Naive B cell (primary cell): ENCODE results near the gene CCM2L. TPM values are rescaled to one million over a fixed set of nuclear protein-coding genes. Genes with fewer than 3 reads are reported as not detected.
A peak's percentile ranks its signal among the peaks of the same experiment; 100 is the strongest.

Experiments used
- ATAC-seq, 2 donors: fragments of 150-1000 bp; cut with Tn5 transposase; 2 replicates each; pipeline ENCODE4 v1.10.0; 2021; ENCODE audit warnings: low read depth in 2 of 2, mild to moderate bottlenecking in 2 of 2, moderate library complexity in 2 of 2
- DNase-seq: peaks from one replicate; pipeline ENCODE4 v3.0.0; 2022
- H3K27ac Mint-ChIP-seq, 6 donors: one replicate each; pipeline ENCODE4 v1.8.0; 2020 to 2022; ENCODE audit warnings: mild to moderate bottlenecking in 6 of 6, mixed read lengths in 6 of 6, moderate library complexity in 5 of 6, inconsistent platforms in 2 of 6
- H3K27me3 Mint-ChIP-seq, 3 donors: one replicate each; pipeline ENCODE4 v1.8.0; 2021 to 2022; ENCODE audit warnings: mixed read lengths in 3 of 3, mild to moderate bottlenecking in 1 of 3
- H3K36me3 Mint-ChIP-seq, 2 donors: one replicate each; pipeline ENCODE4 v1.8.0; 2020 to 2022; ENCODE audit warnings: mixed read lengths in 2 of 2, inconsistent platforms in 1 of 2, mild to moderate bottlenecking in 1 of 2
- H3K4me1 Mint-ChIP-seq, 3 donors: one replicate each; pipeline ENCODE4 v1.8.0; 2020 to 2022; ENCODE audit warnings: mixed read lengths in 3 of 3, inconsistent platforms in 1 of 3, mild to moderate bottlenecking in 1 of 3, moderate library complexity in 1 of 3
- H3K4me3 Mint-ChIP-seq, 8 donors: one replicate each; pipeline ENCODE4 v1.8.0; 2020 to 2022; ENCODE audit warnings: mild to moderate bottlenecking in 8 of 8, mixed read lengths in 8 of 8, moderate library complexity in 8 of 8, inconsistent platforms in 2 of 8
- H3K9me3 Mint-ChIP-seq, 7 donors: one replicate each; pipeline ENCODE4 v1.8.0; 2020 to 2022; ENCODE audit warnings: mixed read lengths in 7 of 7, mild to moderate bottlenecking in 5 of 7, inconsistent platforms in 2 of 7, moderate library complexity in 1 of 7
- polyA plus RNA-seq, 6 donors: library from polyadenylated mRNA; unstranded; fragments of 300-500 nt; fragmentation: Illumina TruSeq; gene quantifications; one replicate each; pipeline ENCODE4 v1.2.3, GENCODE V29; 2021; ENCODE audit warnings: low read depth in 6 of 6

Gene CCM2L
- polyA plus RNA-seq, 6 donors from 2014 or later: not detected

GRCh38 chr20:32036716-32037485, 26.7 kb downstream of the CCM2L start:
- H3K4me1 Mint-ChIP-seq: peaks cover 32 to 56% (median 42%) of the 10 kb centered on the region in 3 donors
- no peaks in the 10 kb centered on the region for H3K36me3 Mint-ChIP-seq
- peak overlapping the region in 1 of 6 donors; percentile 50 for H3K27ac Mint-ChIP-seq
- ATAC-seq (no peak), DNase-seq (no peak)
- H3K27me3 Mint-ChIP-seq: peaks cover 9 to 25% (median 22%) of the 10 kb centered on the region in 3 donors
- peak overlapping the region in 2 of 8 donors; percentile 21 to 37 for H3K4me3 Mint-ChIP-seq
- peaks cover 0 to 4% (median 0%) of the 10 kb centered on the region in 7 donors for H3K9me3 Mint-ChIP-seq

GRCh38 chr20:32037929-32038328, 27.7 kb downstream of the CCM2L start:
- Mint-ChIP-seq H3K4me1 (peaks cover 36 to 67% (median 48%) of the 10 kb centered on the region in 3 donors), H3K36me3 (no peaks in the 10 kb centered on the region), H3K27me3 (peaks cover 9 to 20% (median 17%) of the 10 kb centered on the region in 3 donors), H3K27ac (peak overlapping the region in 1 of 6 donors; percentile 39), H3K4me3 (no peak overlapping the region), H3K9me3 (peaks cover 0 to 4% (median 0%) of the 10 kb centered on the region in 7 donors)
- ATAC-seq (no peak), DNase-seq (no peak)

GRCh38 chr20:32040142-32040953, 30.1 kb downstream of the CCM2L start:
- H3K27me3 Mint-ChIP-seq: peaks cover 1 to 4% (median 4%) of the 10 kb centered on the region in 3 donors
- H3K9me3 Mint-ChIP-seq: peaks cover 0 to 4% (median 0%) of the 10 kb centered on the region in 7 donors
- peak overlapping the region; percentile 53 to 96 (median 84) for H3K27ac Mint-ChIP-seq
- ATAC-seq (peak; percentile 90 to 94), DNase-seq (peak; percentile 93)
- H3K36me3 Mint-ChIP-seq: no peaks in the 10 kb centered on the region
- H3K4me1 Mint-ChIP-seq: peaks cover 31 to 63% (median 46%) of the 10 kb centered on the region in 3 donors
- H3K4me3 Mint-ChIP-seq: peak overlapping the region; percentile 57 to 87 (median 79)

- no peak for ATAC-seq
- H3K36me3 Mint-ChIP-seq: no peaks in the 10 kb centered on the region
- peaks cover 0 to 2% (median 0%) of the 10 kb centered on the region in 7 donors for H3K9me3 Mint-ChIP-seq
- H3K4me3 Mint-ChIP-seq: no peak overlapping the region
- DNase-seq: no peak
- H3K27ac Mint-ChIP-seq: peak overlapping the region in 1 of 6 donors; percentile 76
- peaks cover 14 to 29% (median 23%) of the 10 kb centered on the region in 3 donors for H3K4me1 Mint-ChIP-seq
- H3K27me3 Mint-ChIP-seq: no peaks in the 10 kb centered on the region
Observed at GRCh38 chr20:32045999-32046398, 35.8 kb downstream of the CCM2L start.

GRCh38 chr20:32050324-32050841, 40.1 kb downstream of the CCM2L start:
- ATAC-seq: no peak
- no peak for DNase-seq
- H3K4me3 Mint-ChIP-seq: peak overlapping the region in 6 of 8 donors; percentile 25 to 91 (median 89)
- H3K4me1 Mint-ChIP-seq: peaks cover 21 to 32% (median 26%) of the 10 kb centered on the region in 3 donors
- H3K9me3 Mint-ChIP-seq: peaks cover 0 to 2% (median 0%) of the 10 kb centered on the region in 7 donors
- H3K36me3 Mint-ChIP-seq: no peaks in the 10 kb centered on the region
- no peaks in the 10 kb centered on the region for H3K27me3 Mint-ChIP-seq
- peak overlapping the region in 2 of 6 donors; percentile 19 to 81 for H3K27ac Mint-ChIP-seq

GRCh38 chr20:32050851-32051556, 40.8 kb downstream of the CCM2L start:
- no peaks in the 10 kb centered on the region for H3K27me3 Mint-ChIP-seq
- peak; percentile 18 to 20 for ATAC-seq
- H3K36me3 Mint-ChIP-seq: no peaks in the 10 kb centered on the region
- H3K4me3 Mint-ChIP-seq: peak overlapping the region; percentile 83 to 96 (median 91)
- peak; percentile 32 for DNase-seq
- no peaks in the 10 kb centered on the region for H3K9me3 Mint-ChIP-seq
- H3K27ac Mint-ChIP-seq: peak overlapping the region in 5 of 6 donors; percentile 50 to 98 (median 92)
- H3K4me1 Mint-ChIP-seq: peaks cover 21 to 33% (median 30%) of the 10 kb centered on the region in 3 donors

GRCh38 chr20:32051720-32052089, 41.5 kb downstream of the CCM2L start:
- Mint-ChIP-seq H3K4me3 (peak overlapping the region; percentile 83 to 96 (median 91)), H3K9me3 (no peaks in the 10 kb centered on the region), H3K27ac (peak overlapping the region; percentile 5 to 98 (median 93)), H3K27me3 (no peaks in the 10 kb centered on the region), H3K36me3 (no peaks in the 10 kb centered on the region), H3K4me1 (peaks cover 21 to 38% (median 33%) of the 10 kb centered on the region in 3 donors)
- ATAC-seq: no peak
- DNase-seq: no peak

- Mint-ChIP-seq H3K9me3 (no peaks in the 10 kb centered on the region), H3K36me3 (no peaks in the 10 kb centered on the region), H3K4me1 (peaks cover 21 to 40% (median 38%) of the 10 kb centered on the region in 3 donors), H3K4me3 (peak within 1 kb of the TSS; percentile 83 to 96 (median 91)), H3K27ac (peak within 1 kb of the TSS; percentile 81 to 98 (median 94)), H3K27me3 (no peaks in the 10 kb centered on the region)
- DNase-seq: no peak
- peak; percentile 44 to 49 for ATAC-seq
Observed at GRCh38 chr20:32052090-32052777, 42.0 kb downstream of the CCM2L start, which contains the start of gene HCK. HCK (plus strand) TSS chr20:32052242.

GRCh38 chr20:32052778-32053362, 42.6 kb downstream of the CCM2L start:
- ATAC-seq: peak; percentile 72 to 80
- no peaks in the 10 kb centered on the region for H3K36me3 Mint-ChIP-seq
- no peaks in the 10 kb centered on the region for H3K27me3 Mint-ChIP-seq
- H3K27ac Mint-ChIP-seq: peak overlapping the region; percentile 76 to 95 (median 88)
- H3K4me1 Mint-ChIP-seq: peaks cover 21 to 45% (median 44%) of the 10 kb centered on the region in 3 donors
- H3K4me3 Mint-ChIP-seq: peak overlapping the region; percentile 83 to 96 (median 91)
- peak; percentile 78 for DNase-seq
- no peaks in the 10 kb centered on the region for H3K9me3 Mint-ChIP-seq

- Mint-ChIP-seq H3K27ac (peak overlapping the region in 2 of 6 donors; percentile 53 to 65), H3K36me3 (no peaks in the 10 kb centered on the region), H3K4me1 (peaks cover 21 to 47% (median 44%) of the 10 kb centered on the region in 3 donors), H3K9me3 (no peaks in the 10 kb centered on the region), H3K4me3 (peak overlapping the region in 6 of 8 donors; percentile 39 to 95 (median 70)), H3K27me3 (no peaks in the 10 kb centered on the region)
- no peak for ATAC-seq
- no peak for DNase-seq
Observed at GRCh38 chr20:32053648-32054047, 43.4 kb downstream of the CCM2L start.

GRCh38 chr20:32056708-32057483, 46.7 kb downstream of the CCM2L start:
- no peak for DNase-seq
- no peaks in the 10 kb centered on the region for H3K9me3 Mint-ChIP-seq
- no peaks in the 10 kb centered on the region for H3K36me3 Mint-ChIP-seq
- H3K4me3 Mint-ChIP-seq: peak overlapping the region in 4 of 8 donors; percentile 9 to 72 (median 39)
- H3K4me1 Mint-ChIP-seq: peaks cover 19 to 47% (median 34%) of the 10 kb centered on the region in 3 donors
- H3K27me3 Mint-ChIP-seq: no peaks in the 10 kb centered on the region
- no peak for ATAC-seq
- H3K27ac Mint-ChIP-seq: peak overlapping the region in 3 of 6 donors; percentile 38 to 57 (median 49)
